DOHH2 (cell line): ENCODE data around the gene UNC5CL.

ENCODE experiments used
- H3F3A ChIP-seq: fragments of 200-600 bp; sonication (generic), shearing (Covaris generic); 2 replicates; pipeline ENCODE4 v1.6.0; 2016; ENCODE audit warnings: antibody characterized with exemption, mild to moderate bottlenecking; ENCODE audit not compliant: control insufficient read depth, insufficient read depth
- H3K27ac ChIP-seq: fragments of 200-600 bp; sonication (generic); 2 replicates; pipeline ENCODE4 v1.5.1; 2014; ENCODE audit warnings: low read depth, mild to moderate bottlenecking, low read length, moderate library complexity
- H3K27me3 ChIP-seq: fragments of 200-600 bp; sonication (generic); 2 replicates; pipeline ENCODE4 v1.6.1; 2014; ENCODE audit warnings: mild to moderate bottlenecking, low read length, mixed read lengths; ENCODE audit not compliant: control insufficient read depth
- H3K36me3 ChIP-seq: fragments of 200-600 bp; sonication (generic); 2 replicates; pipeline ENCODE4 v1.6.1; 2014; ENCODE audit warnings: mild to moderate bottlenecking, low read length, moderate library complexity, mixed read lengths; ENCODE audit not compliant: control insufficient read depth
- H3K4me1 ChIP-seq: fragments of 200-600 bp; sonication (generic); 2 replicates; pipeline ENCODE4 v1.6.1; 2014; ENCODE audit warnings: mild to moderate bottlenecking, low read length, mixed read lengths; ENCODE audit not compliant: control insufficient read depth
- H3K4me2 ChIP-seq: fragments of 200-600 bp; sonication (generic); 2 replicates; pipeline ENCODE4 v1.6.0; 2014; ENCODE audit warnings: mild to moderate bottlenecking, low read length, moderate library complexity
- H3K4me3 ChIP-seq: fragments of 200-600 bp; sonication (generic); 2 replicates; pipeline ENCODE4 v1.5.1; 2014; ENCODE audit warnings: mild to moderate bottlenecking, low read length, mixed read lengths
- H3K79me2 ChIP-seq: fragments of 200-600 bp; sonication (generic); 2 replicates; pipeline ENCODE4 v1.6.1; 2014; ENCODE audit warnings: mild to moderate bottlenecking, low read length, mixed read lengths; ENCODE audit not compliant: control insufficient read depth
- H3K9me2 ChIP-seq: fragments of 200-600 bp; sonication (generic); replicated peaks from 2 replicates; pipeline ENCODE4 v1.6.1; 2014; ENCODE audit warnings: mild to moderate bottlenecking, low read length, mixed read lengths; ENCODE audit not compliant: control insufficient read depth
- H3K9me3 ChIP-seq: fragments of 200-600 bp; sonication (generic); 2 replicates; pipeline ENCODE4 v1.6.1; 2014; ENCODE audit warnings: antibody characterized with exemption, low read length, mixed read lengths; ENCODE audit not compliant: control insufficient read depth, insufficient read depth
- H4K20me1 ChIP-seq: fragments of 200-600 bp; sonication (generic); 2 replicates; pipeline ENCODE4 v1.6.0; 2014; ENCODE audit warnings: low read depth, mild to moderate bottlenecking, antibody characterized with exemption, low read length, moderate library complexity; ENCODE audit not compliant: control insufficient read depth, insufficient read depth
- CTCF ChIP-seq: fragments of 200-600 bp; sonication (generic); IDR thresholded peaks from one replicate; pipeline ENCODE4 v1.5.1; 2014; ENCODE audit warnings: antibody characterized with exemption, mild to moderate bottlenecking, low read depth, low read length; ENCODE audit not compliant: poor library complexity, severe bottlenecking
- EZH2phosphoT487 ChIP-seq: fragments of 200-600 bp; sonication (generic); IDR thresholded peaks from 2 replicates; pipeline ENCODE4 v1.6.1; 2017; ENCODE audit warnings: borderline replicate concordance, mild to moderate bottlenecking, antibody characterized with exemption, low read length, moderate library complexity, mixed read lengths

Gene UNC5CL

GRCh38 chr6:41065550-41066026, 26.6 kb upstream of the UNC5CL start:
- Histone ChIP-seq H3K4me2 (no peak overlapping the region), H3K9me3 (no peaks in the 10 kb centered on the region), H3F3A (0 out of 2 replicates have a peak, but pooled peaks cover 5% of the 10 kb centered on the region), H3K36me3 (peaks cover 66% of the 10 kb centered on the region), H3K27ac (no peak overlapping the region), H3K79me2 (peaks cover 2% of the 10 kb centered on the region), H3K4me1 (peaks cover 2% of the 10 kb centered on the region), H3K9me2 (no peaks in the 10 kb centered on the region), H3K27me3 (no peaks in the 10 kb centered on the region), H3K4me3 (no peak overlapping the region), H4K20me1 (no peaks in the 10 kb centered on the region)
- no peak for TF ChIP-seq CTCF
- TF ChIP-seq EZH2phosphoT487: no peak

DNA sequence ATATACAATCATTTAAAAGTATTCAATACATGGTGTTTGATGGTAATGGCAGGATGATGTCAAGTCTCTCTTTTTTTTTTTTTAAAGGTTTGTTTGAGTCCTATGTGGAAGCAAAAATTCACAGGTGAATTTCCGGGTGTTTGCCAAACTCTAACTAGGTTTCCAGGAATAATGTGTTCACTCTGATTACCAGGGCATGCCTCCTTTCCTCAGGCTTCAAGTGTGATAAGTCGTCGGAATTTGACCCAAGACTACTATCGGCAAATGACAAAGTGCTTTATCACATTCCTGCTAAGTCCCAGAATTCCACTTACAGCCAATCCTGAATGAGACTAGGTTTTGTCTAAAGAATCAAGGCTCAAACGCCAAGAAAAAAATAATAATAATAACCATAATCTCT, 25.8 kb upstream of the UNC5CL start:
- peaks cover 58% of the 10 kb centered on the region for H3K36me3 ChIP-seq
- no peaks in the 10 kb centered on the region for H3K9me3 ChIP-seq
- 0 out of 2 replicates have a peak, but pooled peaks cover 5% of the 10 kb centered on the region for H3F3A ChIP-seq
- TF ChIP-seq EZH2phosphoT487 (no peak), CTCF (no peak)
- H3K9me2 ChIP-seq: no peaks in the 10 kb centered on the region
- H4K20me1 ChIP-seq: no peaks in the 10 kb centered on the region
- H3K4me3 ChIP-seq: no peak overlapping the region
- H3K4me2 ChIP-seq: no peak overlapping the region
- no peaks in the 10 kb centered on the region for H3K27me3 ChIP-seq
- no peaks in the 10 kb centered on the region for H3K4me1 ChIP-seq
- H3K79me2 ChIP-seq: no peaks in the 10 kb centered on the region
- H3K27ac ChIP-seq: no peak overlapping the region

GRCh38 chr6:41063884-41064285, 24.9 kb upstream of the UNC5CL start:
- TF ChIP-seq CTCF: no peak
- no peak for TF ChIP-seq EZH2phosphoT487

More at GRCh38 chr6:41063884-41064285, 24.9 kb upstream of the UNC5CL start:
- no peaks in the 10 kb centered on the region for H3K9me2 ChIP-seq
- H3K79me2 ChIP-seq: no peaks in the 10 kb centered on the region
- H3K4me1 ChIP-seq: no peaks in the 10 kb centered on the region
- no peak overlapping the region for H3K27ac ChIP-seq
- 0 out of 2 replicates have a peak, but pooled peaks cover 5% of the 10 kb centered on the region for H3F3A ChIP-seq
- no peaks in the 10 kb centered on the region for H4K20me1 ChIP-seq
- peaks cover 49% of the 10 kb centered on the region for H3K36me3 ChIP-seq
- H3K9me3 ChIP-seq: no peaks in the 10 kb centered on the region
- no peak overlapping the region for H3K4me3 ChIP-seq
- H3K4me2 ChIP-seq: no peak overlapping the region
- H3K27me3 ChIP-seq: no peaks in the 10 kb centered on the region
